Endothelial cell of umbilical vein (primary cell): Measurements from ENCODE around the gene NEBL. TPM values are rescaled to one million over a fixed set of nuclear protein-coding genes. Genes with fewer than 3 reads are reported as not detected.

Experiments
- BruUV-seq: library from RNA; stranded (reverse); fragments of 400-500 nt; replicated peaks from 2 replicates; lab custom pipeline; 2021; lab: Mats Ljungman, UMichigan
- CTCF ChIA-PET: fragments of 300-600, 350-600 bp; sonication (Branson Sonifier 250); formaldehyde crosslinking; loops from one replicate; lab custom pipeline; 2021; ENCODE audit warnings: antibody characterized with exemption, inconsistent platforms; lab: Charles Lee
- POLR2A ChIA-PET: fragments of 300-600, 350-600 bp; sonication (Branson Sonifier 250); formaldehyde crosslinking; loops from one replicate; lab custom pipeline; 2021; ENCODE audit warnings: antibody characterized with exemption, inconsistent platforms; lab: Charles Lee
- DNase-seq: peaks from one replicate; pipeline ENCODE4 v3.0.0-alpha.2; 2011; ENCODE audit warnings: low read depth, low spot score
- FAIRE-seq: peaks from 2 replicates; lab custom pipeline; 2011; peaks lifted over from hg19 to GRCh38; lab: Jason Lieb, UNC
- H2AFZ ChIP-seq: 2 replicates; pipeline ENCODE4 v1.6.0; 2012; ENCODE audit warnings: low read depth, low read length, control low read depth, inconsistent platforms
- H3K27ac ChIP-seq: 2 replicates; pipeline ENCODE4 v1.5.1; 2011; ENCODE audit warnings: low read depth, mild to moderate bottlenecking, control low read depth, low read length, moderate library complexity; ENCODE audit not compliant: insufficient read depth
- H3K27me3 ChIP-seq, 2 experiments: 2 replicates each; pipeline versions ENCODE4 v1.6.0 to v1.6.1; 2011; ENCODE audit warnings: low read length in 2 of 2, mixed read lengths in 1 of 2; ENCODE audit not compliant: control insufficient read depth in 2 of 2, insufficient read depth in 2 of 2
- H3K36me3 ChIP-seq, 2 experiments: 2 replicates in 1 of 2; 3 replicates in 1 of 2; pipeline ENCODE4 v1.5.1; 2011; ENCODE audit warnings: low read length in 2 of 2, mild to moderate bottlenecking in 1 of 2, moderate library complexity in 1 of 2; ENCODE audit not compliant: control insufficient read depth in 2 of 2, insufficient read depth in 2 of 2; ENCODE audit errors: extremely low read depth in 1 of 2
- H3K4me1 ChIP-seq: 3 replicates; pipeline ENCODE4 v1.5.1; 2011; ENCODE audit warnings: mild to moderate bottlenecking, low read length; ENCODE audit not compliant: control insufficient read depth, insufficient read depth; ENCODE audit errors: extremely low read depth
- H3K4me2 ChIP-seq: 2 replicates; pipeline ENCODE4 v1.6.1; 2011; ENCODE audit warnings: low read length, control low read depth, mixed read lengths; ENCODE audit not compliant: insufficient read depth
- H3K4me3 ChIP-seq, 3 experiments: fragments of 200-600 bp in 1 of 3; sonication (generic), shearing (Covaris generic) in 1 of 3; replicated peaks in 1 of 3; 2 replicates each; pipeline ENCODE4 v1.5.1; 2011 to 2016; ENCODE audit warnings: control low read depth in 3 of 3, low read length in 3 of 3, mild to moderate bottlenecking in 2 of 3, inconsistent platforms in 1 of 3, low read depth in 1 of 3, moderate library complexity in 1 of 3; ENCODE audit not compliant: insufficient read depth in 1 of 3
- H3K79me2 ChIP-seq: 2 replicates; pipeline ENCODE4 v1.6.0; 2012; ENCODE audit warnings: low read length, inconsistent platforms; ENCODE audit not compliant: control insufficient read depth, insufficient read depth
- H3K9ac ChIP-seq: replicated peaks from 2 replicates; pipeline ENCODE3; 2011; ENCODE audit warnings: low read length, control low read depth; ENCODE audit not compliant: insufficient read depth; ENCODE audit errors: extremely low read depth
- H3K9me1 ChIP-seq: replicated peaks from 3 replicates; pipeline ENCODE4 v1.6.0; 2011; ENCODE audit warnings: mild to moderate bottlenecking, low read length; ENCODE audit not compliant: control insufficient read depth, insufficient read depth; ENCODE audit errors: extremely low read depth
- H3K9me3 ChIP-seq: replicated peaks from 2 replicates; pipeline ENCODE4 v1.5.1; 2012; ENCODE audit warnings: low read length, inconsistent platforms; ENCODE audit not compliant: control insufficient read depth, insufficient read depth
- H4K20me1 ChIP-seq: replicated peaks from 2 replicates; pipeline ENCODE3; 2011; ENCODE audit warnings: mild to moderate bottlenecking, low read length; ENCODE audit not compliant: control insufficient read depth, insufficient read depth; ENCODE audit errors: extremely low read depth
- GATA2 ChIP-seq: IDR thresholded peaks from 2 replicates; pipeline ENCODE4 v1.7.0; 2011; ENCODE audit warnings: low read depth, mild to moderate bottlenecking, moderate library complexity, mixed read lengths, low read length; ENCODE audit not compliant: insufficient read length, insufficient read depth
- POLR2A ChIP-seq: IDR thresholded peaks from 2 replicates; pipeline ENCODE4 v1.6.1; 2012; ENCODE audit warnings: low read depth, mild to moderate bottlenecking, control low read depth, low read length
- dilution Hi-C: fragments of 300-500 bp; cut with MboI; formaldehyde crosslinking; loops from one replicate; pipeline ENCODE4 v1.15.0; 2019; ENCODE audit warnings: low sequenced_read_pairs; ENCODE audit not compliant: extremely low pct_ligation_motif_present
- intact Hi-C: fragments of 100-400 bp; cut with micrococcal nuclease; formaldehyde crosslinking; loops from one replicate; pipeline ENCODE4 v1.10.0; 2022
- polyA plus RNA-seq, 4 experiments: library from polyadenylated mRNA; depleted of rRNA in 3 of 4; stranded (reverse) in 3 of 4; unstranded in 1 of 4; fragments of >200 nt; gene quantifications; 2 replicates each; pipeline versions ENCODE4 v1.2.1 to v1.2.3, GENCODE V29; 2011 to 2012; ENCODE audit warnings: missing spikeins in 1 of 4
- total RNA-seq: library from RNA; stranded (reverse); gene quantifications from 2 replicates; pipeline ENCODE4 v1.2.3, GENCODE V29; 2021
- TF ChIP-seq, protein P1 (sequence below): IDR thresholded peaks from 2 replicates; pipeline ENCODE4 v1.6.1; 2011; ENCODE audit not compliant: insufficient read depth, insufficient read length
- TF ChIP-seq, protein P2 (sequence below), 2 donors: IDR thresholded peaks; 1 replicate in 1 of 2; 2 replicates in 1 of 2; pipeline ENCODE4 v1.5.1; 2011; ENCODE audit warnings: low read length in 2 of 2, mild to moderate bottlenecking in 2 of 2, moderate library complexity in 2 of 2, control low read depth in 1 of 2, inconsistent platforms in 1 of 2, low read depth in 1 of 2; ENCODE audit not compliant: insufficient read depth in 1 of 2; ENCODE audit errors: extremely low read depth in 1 of 2

NEBL gene
- total and polyA plus RNA-seq, 2 donors (not counting 3 experiments of a cell fraction or from before 2014, with no cell fraction given): 0.17 to 0.66 TPM

DNA sequence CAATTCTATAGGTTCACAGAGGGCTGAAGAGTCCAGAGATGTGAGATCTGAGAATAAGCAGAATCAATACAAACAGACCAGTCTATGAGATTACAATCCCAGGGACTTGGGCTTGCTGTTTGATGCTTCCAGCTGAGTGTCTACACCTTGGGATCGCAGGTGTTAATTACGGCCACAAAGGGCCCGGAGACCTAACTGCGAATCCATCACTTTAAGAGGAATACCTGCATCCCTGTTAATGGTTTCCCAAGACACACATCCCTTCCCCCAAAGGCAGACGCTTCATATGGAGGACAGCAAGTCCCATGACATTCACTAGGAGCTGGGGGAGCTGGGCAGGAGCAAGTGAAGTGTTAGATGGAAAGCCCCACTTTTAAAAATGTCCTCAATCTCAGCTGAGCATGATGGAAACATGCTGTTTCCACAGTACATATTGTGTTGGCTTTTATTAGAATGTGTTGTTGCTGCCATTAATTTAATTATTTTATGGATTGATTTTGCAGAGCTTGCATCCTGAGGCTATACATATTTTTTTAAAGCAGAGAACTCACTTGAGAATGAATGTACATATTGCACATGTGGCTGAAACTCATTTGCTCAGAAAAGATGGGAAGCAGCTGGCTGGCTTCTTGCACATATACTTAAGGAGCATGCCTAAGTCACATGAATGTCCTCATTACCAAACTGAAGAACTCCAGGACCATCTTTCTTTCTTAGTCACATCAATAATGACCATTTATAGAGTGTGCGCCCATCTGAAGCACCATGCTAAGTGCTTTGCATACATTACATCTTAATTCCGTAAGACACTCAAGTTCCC, 151.3 kb downstream of the NEBL start:
- no peak for DNase-seq

More for the DNA sequence above, 151.3 kb downstream of the NEBL start:
- ChIA-PET POLR2A (no interaction called here), CTCF (no interaction called here)
- Histone ChIP-seq H3K27me3 (no peaks in the 10 kb centered on the region), H3K36me3 (no peaks in the 10 kb centered on the region), H3K4me2 (no peak overlapping the region), H3K9me1 (no peaks in the 10 kb centered on the region), H3K27ac (no peak overlapping the region), H2AFZ (no peak overlapping the region), H3K9me3 (peaks cover 5% of the 10 kb centered on the region), H3K79me2 (no peaks in the 10 kb centered on the region), H3K9ac (no peak overlapping the region), H3K4me3 (no peak overlapping the region), H4K20me1 (no peaks in the 10 kb centered on the region), H3K4me1 (no peaks in the 10 kb centered on the region)
- intact Hi-C loops: no loop called here
- TF ChIP-seq, protein P1, sequence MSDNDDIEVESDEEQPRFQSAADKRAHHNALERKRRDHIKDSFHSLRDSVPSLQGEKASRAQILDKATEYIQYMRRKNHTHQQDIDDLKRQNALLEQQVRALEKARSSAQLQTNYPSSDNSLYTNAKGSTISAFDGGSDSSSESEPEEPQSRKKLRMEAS: no peak
- TF ChIP-seq, protein P2, sequence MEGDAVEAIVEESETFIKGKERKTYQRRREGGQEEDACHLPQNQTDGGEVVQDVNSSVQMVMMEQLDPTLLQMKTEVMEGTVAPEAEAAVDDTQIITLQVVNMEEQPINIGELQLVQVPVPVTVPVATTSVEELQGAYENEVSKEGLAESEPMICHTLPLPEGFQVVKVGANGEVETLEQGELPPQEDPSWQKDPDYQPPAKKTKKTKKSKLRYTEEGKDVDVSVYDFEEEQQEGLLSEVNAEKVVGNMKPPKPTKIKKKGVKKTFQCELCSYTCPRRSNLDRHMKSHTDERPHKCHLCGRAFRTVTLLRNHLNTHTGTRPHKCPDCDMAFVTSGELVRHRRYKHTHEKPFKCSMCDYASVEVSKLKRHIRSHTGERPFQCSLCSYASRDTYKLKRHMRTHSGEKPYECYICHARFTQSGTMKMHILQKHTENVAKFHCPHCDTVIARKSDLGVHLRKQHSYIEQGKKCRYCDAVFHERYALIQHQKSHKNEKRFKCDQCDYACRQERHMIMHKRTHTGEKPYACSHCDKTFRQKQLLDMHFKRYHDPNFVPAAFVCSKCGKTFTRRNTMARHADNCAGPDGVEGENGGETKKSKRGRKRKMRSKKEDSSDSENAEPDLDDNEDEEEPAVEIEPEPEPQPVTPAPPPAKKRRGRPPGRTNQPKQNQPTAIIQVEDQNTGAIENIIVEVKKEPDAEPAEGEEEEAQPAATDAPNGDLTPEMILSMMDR (IDR thresholded peaks at IDR 0.05; ENCODE audit: extremely low read depth in 1 of 2, insufficient read depth in 1 of 2, low read depth in 1 of 2, low read length in 2 of 2): no peak
- TF ChIP-seq POLR2A (no peak), GATA2 (no peak)
- FAIRE-seq: no peak
- dilution Hi-C loops: no loop called here
- no TSS peak for BruUV-seq
